Activated naive CD4-positive, alpha-beta T cell treated with anti-CD3 and anti-CD28 coated beads for 36 hours (primary cell): ENCODE results near the gene TRIOBP. TPM values are rescaled to one million over a fixed set of nuclear protein-coding genes. Genes with fewer than 3 reads are reported as not detected.

Experiments
- CTCF ChIA-PET: fragments of 350-600 bp; sonication (Branson Sonifier 250); formaldehyde crosslinking; loops from one replicate; lab custom pipeline; 2021; ENCODE audit warnings: antibody characterized with exemption; lab: Charles Lee
- DNase-seq: peaks from one replicate; pipeline ENCODE4 v3.0.0-alpha.2; 2020
- H3K27ac Mint-ChIP-seq: one replicate; pipeline ENCODE4 v1.8.0; 2021; ENCODE audit warnings: mild to moderate bottlenecking, mixed read lengths
- H3K27me3 Mint-ChIP-seq: one replicate; pipeline ENCODE4 v1.8.0; 2021; ENCODE audit warnings: low read depth, mixed read lengths
- H3K36me3 Mint-ChIP-seq: one replicate; pipeline ENCODE4 v1.8.0; 2021; ENCODE audit warnings: low read depth, mixed read lengths
- H3K4me1 Mint-ChIP-seq: one replicate; pipeline ENCODE4 v1.8.0; 2021; ENCODE audit warnings: low read depth, mixed read lengths
- H3K4me3 Mint-ChIP-seq: one replicate; pipeline ENCODE4 v1.8.0; 2021; ENCODE audit warnings: mild to moderate bottlenecking, moderate library complexity, mixed read lengths
- H3K9me3 Mint-ChIP-seq: one replicate; pipeline ENCODE4 v1.8.0; 2021; ENCODE audit warnings: mixed read lengths
- intact Hi-C: fragments of 100-400 bp; cut with micrococcal nuclease; formaldehyde crosslinking; loops from one replicate; pipeline ENCODE4 v1.15.1; 2023
- total RNA-seq, 2 experiments: library from RNA; stranded (reverse); gene quantifications; one replicate each; pipeline ENCODE4 v1.2.3, GENCODE V29; 2021

Gene TRIOBP
- total RNA-seq, 2 experiments from 2014 or later = 17.5 to 18.8 TPM

- peaks cover 32% of the 10 kb centered on the region for H3K4me1 Mint-ChIP-seq
- H3K9me3 Mint-ChIP-seq = no peaks in the 10 kb centered on the region
- H3K27ac Mint-ChIP-seq = no peak overlapping the region
- CTCF ChIA-PET = interaction anchor here (0.5 to 4.3 kb wide), 6 partner anchors 9 to 156 kb away, joined by 3 to 51 read pairs (median 4); partner anchors contain the start of gene GALR3
- H3K27me3 Mint-ChIP-seq = peaks cover 33% of the 10 kb centered on the region
- intact Hi-C loops = loop anchor here (5.0 kb wide), 3 partner anchors 133 to 203 kb away; partner anchors contain the start of genes GGA1 and LGALS1
- peaks cover 3% of the 10 kb centered on the region for H3K36me3 Mint-ChIP-seq
- H3K4me3 Mint-ChIP-seq = no peak overlapping the region
- DNase-seq = no peak
Observed at GRCh38 chr22:37809672-37810333, 113.0 kb downstream of the TRIOBP start.

GRCh38 chr22:37811867-37812266 lies 115.0 kb downstream of the TRIOBP start:
- CTCF ChIA-PET = no interaction called here

GRCh38 chr22:37812869-37813678 lies 116.2 kb downstream of the TRIOBP start:
- H3K4me3 Mint-ChIP-seq = no peak overlapping the region
- DNase-seq = no peak
- H3K27me3 Mint-ChIP-seq = peaks cover 13% of the 10 kb centered on the region
- intact Hi-C loops = no loop called here
- CTCF ChIA-PET = interaction anchor here (0.6 to 8.6 kb wide), 2 partner anchors 50 to 851 kb away, joined by 4 to 130 read pairs; no protein-coding TSS in a partner anchor
- peaks cover 17% of the 10 kb centered on the region for H3K4me1 Mint-ChIP-seq
- H3K27ac Mint-ChIP-seq = no peak overlapping the region
- H3K36me3 Mint-ChIP-seq = peaks cover 7% of the 10 kb centered on the region
- no peaks in the 10 kb centered on the region for H3K9me3 Mint-ChIP-seq

More at GRCh38 chr22:37811867-37812266, 115.0 kb downstream of the TRIOBP start:
- intact Hi-C loops = no loop called here
- Mint-ChIP-seq H3K27me3 (peaks cover 18% of the 10 kb centered on the region), H3K27ac (no peak overlapping the region), H3K9me3 (no peaks in the 10 kb centered on the region), H3K4me1 (peaks cover 16% of the 10 kb centered on the region), H3K4me3 (no peak overlapping the region), H3K36me3 (peaks cover 3% of the 10 kb centered on the region)
- DNase-seq = no peak

GRCh38 chr22:37815593-37815992 lies 118.7 kb downstream of the TRIOBP start:
- Mint-ChIP-seq H3K27ac (no peak overlapping the region), H3K36me3 (peaks cover 7% of the 10 kb centered on the region), H3K4me3 (no peak overlapping the region), H3K27me3 (peaks cover 8% of the 10 kb centered on the region), H3K4me1 (peaks cover 12% of the 10 kb centered on the region), H3K9me3 (no peaks in the 10 kb centered on the region)
- intact Hi-C loops = loop anchor here (5.0 kb wide), 1 partner anchor 137 kb away; the partner anchor contains the start of genes C22orf23 and POLR2F
- CTCF ChIA-PET = interaction anchor here (1.0 to 8.6 kb wide), 4 partner anchors 14 to 118 kb away, joined by 3 to 130 read pairs (median 31); no protein-coding TSS in a partner anchor
- no peak for DNase-seq

GRCh38 chr22:37816543-37817180 lies 119.8 kb downstream of the TRIOBP start:
- CTCF ChIA-PET = interaction anchor here (0.7 to 8.6 kb wide), 20 partner anchors 8 to 160 kb away, joined by 3 to 130 read pairs (median 6); partner anchors contain the start of genes GCAT and POLR2F
- H3K4me1 Mint-ChIP-seq = peaks cover 12% of the 10 kb centered on the region
- H3K9me3 Mint-ChIP-seq = no peaks in the 10 kb centered on the region
- H3K36me3 Mint-ChIP-seq = peaks cover 7% of the 10 kb centered on the region
- no peak overlapping the region for H3K27ac Mint-ChIP-seq
- no peak for DNase-seq
- intact Hi-C loops = loop anchor here (1.0 to 5.0 kb wide), 4 partner anchors 47 to 149 kb away; partner anchors contain the start of genes C22orf23 and POLR2F
- no peak overlapping the region for H3K4me3 Mint-ChIP-seq
- peaks cover 8% of the 10 kb centered on the region for H3K27me3 Mint-ChIP-seq

- CTCF ChIA-PET = interaction anchor here (0.5 to 8.6 kb wide), 27 partner anchors 8 to 503 kb away, joined by 3 to 130 read pairs (median 6); partner anchors contain the start of genes ANKRD54, GCAT and POLR2F
- Mint-ChIP-seq H3K36me3 (peaks cover 5% of the 10 kb centered on the region), H3K27ac (no peak overlapping the region), H3K9me3 (no peaks in the 10 kb centered on the region), H3K4me3 (no peak overlapping the region), H3K27me3 (peaks cover 13% of the 10 kb centered on the region), H3K4me1 (peaks cover 12% of the 10 kb centered on the region)
- peak; percentile 83 for DNase-seq
- intact Hi-C loops = loop anchor here (1.0 to 5.0 kb wide), 5 partner anchors 11 to 147 kb away; partner anchors contain the start of genes C22orf23, GCAT and POLR2F
Observed at GRCh38 chr22:37817705-37818408, 121.0 kb downstream of the TRIOBP start.

GRCh38 chr22:37818409-37819104 lies 121.7 kb downstream of the TRIOBP start:
- peak; percentile 78 for DNase-seq
- intact Hi-C loops = loop anchor here (1.0 to 5.0 kb wide), 2 partner anchors 11 to 134 kb away; partner anchors contain the start of genes C22orf23, GCAT and POLR2F
- H3K9me3 Mint-ChIP-seq = no peaks in the 10 kb centered on the region
- peaks cover 4% of the 10 kb centered on the region for H3K36me3 Mint-ChIP-seq
- H3K4me1 Mint-ChIP-seq = peaks cover 12% of the 10 kb centered on the region
- CTCF ChIA-PET = interaction anchor here (0.6 to 8.6 kb wide), 20 partner anchors 10 to 474 kb away, joined by 3 to 130 read pairs (median 7); partner anchors contain the start of genes ANKRD54 and GCAT
- no peak overlapping the region for H3K27ac Mint-ChIP-seq
- peaks cover 19% of the 10 kb centered on the region for H3K27me3 Mint-ChIP-seq
- no peak overlapping the region for H3K4me3 Mint-ChIP-seq

- CTCF ChIA-PET = interaction anchor here (0.6 to 8.6 kb wide), 8 partner anchors 10 to 473 kb away, joined by 3 to 130 read pairs (median 15); partner anchors contain the start of gene GCAT
- intact Hi-C loops = loop anchor here (5.0 kb wide), 1 partner anchor 133 kb away; the partner anchor contains the start of genes C22orf23 and POLR2F
- peaks cover 4% of the 10 kb centered on the region for H3K36me3 Mint-ChIP-seq
- peak overlapping the region; percentile 30 for H3K4me3 Mint-ChIP-seq
- no peak overlapping the region for H3K27ac Mint-ChIP-seq
- no peak for DNase-seq
- H3K4me1 Mint-ChIP-seq = peaks cover 12% of the 10 kb centered on the region
- peaks cover 20% of the 10 kb centered on the region for H3K27me3 Mint-ChIP-seq
- no peaks in the 10 kb centered on the region for H3K9me3 Mint-ChIP-seq
Observed at GRCh38 chr22:37819105-37819433, 122.2 kb downstream of the TRIOBP start.

GRCh38 chr22:37820350-37820749 lies 123.5 kb downstream of the TRIOBP start:
- CTCF ChIA-PET = interaction anchor here (0.6 to 8.6 kb wide), 4 partner anchors 12 to 138 kb away, joined by 4 to 130 read pairs (median 45); partner anchors contain the start of gene GCAT
- H3K27ac Mint-ChIP-seq = no peak overlapping the region
- peaks cover 23% of the 10 kb centered on the region for H3K27me3 Mint-ChIP-seq
- no peaks in the 10 kb centered on the region for H3K9me3 Mint-ChIP-seq
- intact Hi-C loops = no loop called here
- peaks cover 4% of the 10 kb centered on the region for H3K36me3 Mint-ChIP-seq
- peaks cover 15% of the 10 kb centered on the region for H3K4me1 Mint-ChIP-seq
- H3K4me3 Mint-ChIP-seq = no peak overlapping the region
- no peak for DNase-seq

GRCh38 chr22:37822079-37822833 lies 125.4 kb downstream of the TRIOBP start:
- Mint-ChIP-seq H3K36me3 (peaks cover 3% of the 10 kb centered on the region), H3K4me3 (no peak overlapping the region), H3K27ac (no peak overlapping the region), H3K9me3 (no peaks in the 10 kb centered on the region), H3K4me1 (peaks cover 17% of the 10 kb centered on the region), H3K27me3 (peaks cover 26% of the 10 kb centered on the region)
- DNase-seq = no peak
- intact Hi-C loops = no loop called here
- CTCF ChIA-PET = interaction anchor here (1.0 kb wide), 1 partner anchor 41 kb away, joined by 4 read pairs; no protein-coding TSS in a partner anchor
